HL-60 (cell line): Measurements from ENCODE around the gene MAD1L1.

ENCODE experiments used
- DNase-seq, 2 experiments: peaks; one replicate each; pipeline ENCODE4 v3.0.0-alpha.2; 2010 to 2020; ENCODE audit warnings: low read depth in 1 of 2, low spot score in 1 of 2
- H3K27ac ChIP-seq: fragments of 250-450 bp; sonication (Bioruptor Pico); replicated peaks from 2 replicates; pipeline ENCODE4 v1.5.1; 2020; ENCODE audit warnings: mild to moderate bottlenecking, moderate library complexity
- H3K27me3 ChIP-seq: fragments of 250-450 bp; sonication (Bioruptor Pico); 2 replicates; pipeline ENCODE4 v1.5.1; 2021; ENCODE audit warnings: mild to moderate bottlenecking, moderate library complexity; ENCODE audit not compliant: insufficient read depth, poor library complexity, severe bottlenecking
- H3K4me3 ChIP-seq: replicated peaks from 2 replicates; pipeline ENCODE4 v1.5.1; 2011; ENCODE audit warnings: mild to moderate bottlenecking, control low read depth, low read length; ENCODE audit not compliant: insufficient read depth
- CTCF ChIP-seq: IDR thresholded peaks from one replicate; pipeline ENCODE4 v1.5.1; 2011; ENCODE audit warnings: low read length, control low read depth, inconsistent platforms; ENCODE audit not compliant: insufficient read depth
- GABPA ChIP-seq: IDR thresholded peaks from 2 replicates; pipeline ENCODE4 v1.6.1; 2012; ENCODE audit warnings: low read depth
- POLR2AphosphoS5 ChIP-seq: IDR thresholded peaks from 2 replicates; pipeline ENCODE4 v1.6.1; 2012; ENCODE audit warnings: low read depth
- REST ChIP-seq: IDR thresholded peaks from 2 replicates; pipeline ENCODE4 v1.6.1; 2012; ENCODE audit warnings: low read depth; ENCODE audit not compliant: insufficient replicate concordance
- SPI1 ChIP-seq: IDR thresholded peaks from 2 replicates; pipeline ENCODE4 v1.6.1; 2012; ENCODE audit warnings: low read depth, mild to moderate bottlenecking, borderline replicate concordance

MAD1L1 gene

DNA sequence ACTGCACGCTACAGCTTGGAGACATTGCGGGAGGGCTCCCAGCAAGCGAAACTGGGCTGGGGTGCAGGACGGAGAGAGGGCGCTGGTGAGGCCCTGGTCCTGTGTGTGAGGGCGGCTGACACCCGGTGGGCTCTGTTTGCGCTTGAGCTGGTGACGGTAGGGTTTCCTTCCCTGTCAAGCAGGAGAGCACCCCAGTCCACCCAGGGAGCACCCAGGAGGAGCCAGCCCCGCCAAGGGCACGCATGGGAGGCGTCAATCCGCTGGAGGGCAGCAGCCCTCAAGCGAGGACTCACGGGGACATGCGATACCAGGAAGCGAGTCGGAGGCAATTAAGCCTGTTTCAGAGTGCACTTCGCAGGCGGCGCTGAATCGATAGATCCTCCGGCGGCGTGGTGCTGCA is 109.4 kb downstream of the MAD1L1 start:
- H3K27me3 ChIP-seq = no peaks in the 10 kb centered on the region
- no peak for DNase-seq
- TF ChIP-seq CTCF = no peak
- TF ChIP-seq SPI1 = no peak
- no peak overlapping the region for H3K27ac ChIP-seq
- no peak overlapping the region for H3K4me3 ChIP-seq

DNA sequence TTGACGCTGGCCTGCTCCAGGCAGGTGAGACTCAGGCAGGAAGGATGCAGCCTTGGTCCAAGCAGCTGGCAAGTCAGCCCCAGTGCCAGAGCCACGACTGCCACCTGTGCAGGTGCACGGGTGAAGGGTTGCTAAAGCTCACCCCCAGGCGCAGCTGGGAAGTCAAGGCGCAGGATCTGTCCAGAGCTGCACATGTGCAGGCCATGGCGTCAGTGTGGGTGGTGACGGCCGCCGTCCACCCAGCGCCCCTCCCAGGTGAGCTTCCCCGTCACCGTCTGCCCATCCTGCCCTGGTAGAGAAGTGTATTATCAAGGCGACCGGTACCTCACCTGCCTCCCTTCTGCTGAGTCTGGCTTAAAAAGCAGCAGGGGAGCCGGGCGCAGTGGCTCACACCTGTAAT is 110.1 kb downstream of the MAD1L1 start:
- no peaks in the 10 kb centered on the region for H3K27me3 ChIP-seq
- no peak for DNase-seq
- no peak overlapping the region for H3K4me3 ChIP-seq
- no peak for TF ChIP-seq REST
- no peak for TF ChIP-seq CTCF
- TF ChIP-seq GABPA = no peak
- TF ChIP-seq POLR2AphosphoS5 = no peak
- no peak for TF ChIP-seq SPI1
- no peak overlapping the region for H3K27ac ChIP-seq

GRCh38 chr7:2120841-2121830 is 111.6 kb downstream of the MAD1L1 start:
- H3K27ac ChIP-seq = no peak overlapping the region
- no peak for DNase-seq
- TF ChIP-seq GABPA (no peak), CTCF (no peak), REST (no peak), POLR2AphosphoS5 (no peak)
- H3K27me3 ChIP-seq = no peaks in the 10 kb centered on the region
- no peak overlapping the region for H3K4me3 ChIP-seq

DNA sequence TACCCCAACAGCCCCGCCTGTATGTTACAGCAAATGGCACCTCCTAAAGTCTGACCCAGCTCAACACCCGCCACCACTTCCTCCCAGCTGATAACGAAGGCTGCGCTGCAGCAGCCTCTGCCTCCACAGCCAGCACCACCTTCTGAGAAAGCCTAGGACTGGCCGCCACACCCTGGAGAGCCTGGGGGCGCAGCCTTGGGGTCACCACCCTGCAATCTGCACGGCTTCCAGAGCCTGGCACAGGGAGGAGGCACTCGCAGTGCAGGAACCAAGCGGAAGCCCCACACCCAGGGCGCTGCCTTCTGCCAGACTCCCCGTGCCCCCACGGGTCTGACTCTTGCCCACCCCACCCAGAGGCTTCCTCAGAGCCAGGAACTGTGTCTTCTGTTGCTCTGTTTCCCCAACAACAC is 112.5 kb downstream of the MAD1L1 start:
- no peak overlapping the region for H3K27ac ChIP-seq
- DNase-seq = peak in 1 of 2 experiments; percentile 71
- no peak overlapping the region for H3K4me3 ChIP-seq
- peak; percentile 80; the same call in 1 of the 2 replicates for TF ChIP-seq SPI1
- TF ChIP-seq REST = no peak
- no peaks in the 10 kb centered on the region for H3K27me3 ChIP-seq
